Measurements from ENCODE around the gene LRRIQ1. TPM values are rescaled to one million over a fixed set of nuclear protein-coding genes. Genes with fewer than 3 reads are reported as not detected.

Gene LRRIQ1
- total and polyA plus RNA-seq, 2 of the 13 experiments (the other 11 are each of a cell fraction or from before 2014, with no cell fraction given) = not detected

- H3K4me2 ChIP-seq (ENCODE audit: low read depth, low read length) = no peak overlapping the region
- no peaks in the 10 kb centered on the region for H4K20me1 ChIP-seq (ENCODE audit: insufficient read depth, low read length)
- intact Hi-C loops (cut with micrococcal nuclease; ENCODE audit: unreplicated experiment) (loop anchor here (5.0 kb wide), 1 partner anchor 831 kb away; no protein-coding TSS in a partner anchor), in situ Hi-C loops (cut with HindIII; ENCODE audit: extremely low pct_ligation_motif_present, low pct_unique_long_range_greater_than_20kb) (no loop called here)
- H3K27me3 ChIP-seq (ENCODE audit: control insufficient read depth in 1 of 2, insufficient read depth in 2 of 2, low read length in 2 of 2) = no peaks in the 10 kb centered on the region
- FAIRE-seq = no peak
- no peak overlapping the region for H3K9ac ChIP-seq (ENCODE audit: insufficient read depth, low read depth, low read length)
- CTCF ChIA-PET (ENCODE audit: low intra/inter-chr PET ratio, low total read pairs) = no interaction called here
- H3K4me1 ChIP-seq (ENCODE audit: insufficient read depth, low read length) = no peaks in the 10 kb centered on the region
- POLR2A ChIA-PET = no interaction called here
- no peak for ATAC-seq
- no peaks in the 10 kb centered on the region for H3K36me3 ChIP-seq (replicated peaks in 1 of 2; ENCODE audit: control insufficient read depth in 1 of 2, insufficient read depth in 2 of 2, low read length in 2 of 2)
- no TSS peak for BruUV-seq (replicated peaks)
- no peak overlapping the region for H3K27ac ChIP-seq (ENCODE audit: extremely low read length, insufficient read depth, low read length)
- no peak overlapping the region for H2AFZ ChIP-seq (ENCODE audit: low read length)
- H3K79me2 ChIP-seq (ENCODE audit: insufficient read depth, low read length) = no peaks in the 10 kb centered on the region
- no peaks in the 10 kb centered on the region for H3K9me3 ChIP-seq (ENCODE audit: low read length)
- no peak overlapping the region for H3K4me3 ChIP-seq (replicated peaks in 1 of 3; ENCODE audit: insufficient read depth in 1 of 3, low read depth in 2 of 3, low read length in 3 of 3)
- DNase-seq (ENCODE audit: low spot score) = no peak
- 0% methylated on average over 4 of the region's 4 CpGs for WGBS (ENCODE audit: low lambda C conversion rate)
- TF ChIP-seq ZNF230 (CRISPR knock-in tag; IDR thresholded peaks at IDR 0.05) = no peak
- no peak for TF ChIP-seq STAG1 (CRISPR knock-in tag; IDR thresholded peaks at IDR 0.05)
- TF ChIP-seq RCOR2 (CRISPR knock-in tag; IDR thresholded peaks at IDR 0.05) = no peak
- no peak for TF ChIP-seq ZXDC (CRISPR knock-in tag; IDR thresholded peaks at IDR 0.05)
- no peak for TF ChIP-seq ZNF546 (CRISPR knock-in tag; conservative IDR thresholded peaks at IDR 0.05)
- no peak for TF ChIP-seq NFAT5 (CRISPR knock-in tag; IDR thresholded peaks at IDR 0.05)
- TF ChIP-seq ZNF703 (CRISPR knock-in tag; IDR thresholded peaks at IDR 0.05; ENCODE audit: borderline replicate concordance) = no peak
- TF ChIP-seq ZFP41 (CRISPR knock-in tag; IDR thresholded peaks at IDR 0.05; ENCODE audit: borderline replicate concordance) = no peak
- no peak for TF ChIP-seq DMAP1 (CRISPR knock-in tag; IDR thresholded peaks at IDR 0.05)
- TF ChIP-seq REL (CRISPR knock-in tag; conservative IDR thresholded peaks at IDR 0.05) = no peak
- TF ChIP-seq ZNF597 (CRISPR knock-in tag; IDR thresholded peaks at IDR 0.05) = no peak
- no peak for TF ChIP-seq TBX3 (IDR thresholded peaks at IDR 0.05; ENCODE audit: borderline replicate concordance)
- no peak for TF ChIP-seq CBX1 (IDR thresholded peaks at IDR 0.05; ENCODE audit: low read depth)
- TF ChIP-seq ZNF569 (CRISPR knock-in tag; IDR thresholded peaks at IDR 0.05; ENCODE audit: borderline replicate concordance) = no peak
- TF ChIP-seq ELK4 (CRISPR knock-in tag; IDR thresholded peaks at IDR 0.05; ENCODE audit: borderline replicate concordance) = no peak
- TF ChIP-seq ZNF709 (CRISPR knock-in tag; IDR thresholded peaks at IDR 0.05) = no peak
These were observed 28.3 kb upstream of the LRRIQ1 start for GRCh38 chr12:85007836-85008235.
